H1 (cell line): ENCODE data around the gene CNBP. TPM values are rescaled to one million over a fixed set of nuclear protein-coding genes. Genes with fewer than 3 reads are reported as not detected.

Experiments used
- BACH1 ChIP-seq: IDR thresholded peaks from 2 replicates; pipeline ENCODE4 v1.6.1; 2012; ENCODE audit warnings: low read length, improper control_type of control experiment
- BCL11A ChIP-seq, 2 experiments: IDR thresholded peaks; one replicate each; pipeline ENCODE4 v1.6.1; 2011; ENCODE audit warnings: low read depth in 2 of 2, low read length in 2 of 2, mild to moderate bottlenecking in 2 of 2
- CREB1 ChIP-seq: IDR thresholded peaks from 2 replicates; pipeline ENCODE4 v1.6.1; 2012; ENCODE audit warnings: inconsistent platforms
- GTF2F1 ChIP-seq: IDR thresholded peaks from 2 replicates; pipeline ENCODE4 v1.6.1; 2012; ENCODE audit warnings: low read depth, low read length, improper control_type of control experiment, borderline replicate concordance
- JUN ChIP-seq: IDR thresholded peaks from 2 replicates; pipeline ENCODE4 v1.6.1; 2011; ENCODE audit warnings: low read depth, mild to moderate bottlenecking, improper control_type of control experiment, low read length
- MAFK ChIP-seq: IDR thresholded peaks from 2 replicates; pipeline ENCODE4 v1.6.1; 2012; ENCODE audit warnings: low read depth, mild to moderate bottlenecking, improper control_type of control experiment, low read length
- POLR2A ChIP-seq, 2 experiments: IDR thresholded peaks; 1 replicate in 1 of 2; 2 replicates in 1 of 2; pipeline ENCODE4 v1.6.1; 2011; ENCODE audit warnings: low read depth in 2 of 2, low read length in 2 of 2, mild to moderate bottlenecking in 2 of 2; ENCODE audit errors: control extremely low read depth in 1 of 2
- RFX5 ChIP-seq: IDR thresholded peaks from 2 replicates; pipeline ENCODE4 v1.6.1; 2011; ENCODE audit warnings: low read depth, low read length, improper control_type of control experiment, borderline replicate concordance
- SIRT6 ChIP-seq: IDR thresholded peaks from one replicate; pipeline ENCODE4 v1.7.1; 2012; ENCODE audit warnings: low read length, inconsistent platforms
- TAF1 ChIP-seq: IDR thresholded peaks from 2 replicates; pipeline ENCODE4 v1.6.1; 2011; ENCODE audit warnings: mild to moderate bottlenecking, low read depth, low read length
- TBP ChIP-seq: IDR thresholded peaks from 2 replicates; pipeline ENCODE4 v1.6.1; 2011; ENCODE audit warnings: low read depth, low read length, improper control_type of control experiment
- polyA plus RNA-seq, 7 experiments: library from polyadenylated mRNA; depleted of rRNA in 3 of 7; stranded (reverse) in 5 of 7; unstranded in 2 of 7; fragments of >200 nt in 5 of 7; fragments of 200-250 nt in 2 of 7; gene quantifications; 1 replicate in 5 of 7; 2 replicates in 1 of 7; 4 replicates in 1 of 7; pipeline versions ENCODE4 v1.2.1 to v1.2.3, GENCODE V29; 2011 to 2013; ENCODE audit warnings: missing spikeins in 2 of 7, mixed read lengths in 2 of 7
- total RNA-seq: library from RNA; stranded (reverse); fragmentation: NEBNext Ultra II Directional; extraction: Animal tissue kit (Norgen Biotek cat#: 25700); gene quantifications from 2 replicates; pipeline ENCODE4 v1.2.1, GENCODE V29; 2021
- TF ChIP-seq, protein P1 (sequence below): fragments of 300-600 bp; sonication (generic); IDR thresholded peaks from 2 replicates; pipeline ENCODE4 v1.7.1; 2012; ENCODE audit warnings: low read length, moderate library complexity, mild to moderate bottlenecking, inconsistent platforms; ENCODE audit not compliant: insufficient replicate concordance

The CNBP gene
- total and polyA plus RNA-seq, 2 of the 8 experiments (the other 6 are each of a cell fraction or from before 2014, with no cell fraction given), result 315 to 371 TPM

DNA sequence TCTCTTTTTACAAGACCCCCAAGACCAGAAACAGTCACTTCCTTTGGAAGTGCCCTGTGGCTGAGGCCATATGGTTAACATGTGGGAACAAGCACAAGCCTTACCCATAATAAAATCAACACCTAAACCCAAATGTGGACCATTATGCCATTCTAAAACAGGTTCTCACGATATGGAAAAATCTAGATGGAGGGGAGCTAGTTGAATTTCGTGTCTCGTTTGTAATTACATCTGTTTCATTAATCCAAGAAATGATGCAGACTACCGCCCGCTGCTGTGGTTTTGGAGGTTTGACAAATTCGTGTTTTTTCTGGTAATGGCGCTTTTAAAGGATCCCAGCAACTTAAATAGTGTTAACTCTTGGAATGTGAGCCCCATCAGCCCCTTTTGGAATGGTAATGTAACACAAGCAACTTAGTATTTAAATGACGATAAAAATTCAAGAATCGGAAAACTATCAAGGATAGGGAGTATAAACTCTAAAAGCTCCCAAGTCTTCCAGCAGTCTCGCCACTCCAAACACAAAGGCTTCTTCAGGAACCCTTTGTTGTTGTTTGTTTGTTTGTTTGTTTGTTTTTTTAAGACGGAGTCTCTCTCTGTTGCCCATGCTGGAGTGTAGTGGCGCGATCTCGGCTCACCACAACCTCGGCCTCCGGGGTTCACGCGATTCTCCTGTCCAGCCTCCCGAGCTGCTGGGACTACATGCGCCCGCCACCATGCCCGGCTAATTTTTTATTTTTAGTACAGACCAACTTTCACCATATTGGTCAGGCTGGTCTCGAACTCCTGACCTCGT lies 1.1 kb downstream of the CNBP start (continued):
- TF ChIP-seq, protein P1, sequence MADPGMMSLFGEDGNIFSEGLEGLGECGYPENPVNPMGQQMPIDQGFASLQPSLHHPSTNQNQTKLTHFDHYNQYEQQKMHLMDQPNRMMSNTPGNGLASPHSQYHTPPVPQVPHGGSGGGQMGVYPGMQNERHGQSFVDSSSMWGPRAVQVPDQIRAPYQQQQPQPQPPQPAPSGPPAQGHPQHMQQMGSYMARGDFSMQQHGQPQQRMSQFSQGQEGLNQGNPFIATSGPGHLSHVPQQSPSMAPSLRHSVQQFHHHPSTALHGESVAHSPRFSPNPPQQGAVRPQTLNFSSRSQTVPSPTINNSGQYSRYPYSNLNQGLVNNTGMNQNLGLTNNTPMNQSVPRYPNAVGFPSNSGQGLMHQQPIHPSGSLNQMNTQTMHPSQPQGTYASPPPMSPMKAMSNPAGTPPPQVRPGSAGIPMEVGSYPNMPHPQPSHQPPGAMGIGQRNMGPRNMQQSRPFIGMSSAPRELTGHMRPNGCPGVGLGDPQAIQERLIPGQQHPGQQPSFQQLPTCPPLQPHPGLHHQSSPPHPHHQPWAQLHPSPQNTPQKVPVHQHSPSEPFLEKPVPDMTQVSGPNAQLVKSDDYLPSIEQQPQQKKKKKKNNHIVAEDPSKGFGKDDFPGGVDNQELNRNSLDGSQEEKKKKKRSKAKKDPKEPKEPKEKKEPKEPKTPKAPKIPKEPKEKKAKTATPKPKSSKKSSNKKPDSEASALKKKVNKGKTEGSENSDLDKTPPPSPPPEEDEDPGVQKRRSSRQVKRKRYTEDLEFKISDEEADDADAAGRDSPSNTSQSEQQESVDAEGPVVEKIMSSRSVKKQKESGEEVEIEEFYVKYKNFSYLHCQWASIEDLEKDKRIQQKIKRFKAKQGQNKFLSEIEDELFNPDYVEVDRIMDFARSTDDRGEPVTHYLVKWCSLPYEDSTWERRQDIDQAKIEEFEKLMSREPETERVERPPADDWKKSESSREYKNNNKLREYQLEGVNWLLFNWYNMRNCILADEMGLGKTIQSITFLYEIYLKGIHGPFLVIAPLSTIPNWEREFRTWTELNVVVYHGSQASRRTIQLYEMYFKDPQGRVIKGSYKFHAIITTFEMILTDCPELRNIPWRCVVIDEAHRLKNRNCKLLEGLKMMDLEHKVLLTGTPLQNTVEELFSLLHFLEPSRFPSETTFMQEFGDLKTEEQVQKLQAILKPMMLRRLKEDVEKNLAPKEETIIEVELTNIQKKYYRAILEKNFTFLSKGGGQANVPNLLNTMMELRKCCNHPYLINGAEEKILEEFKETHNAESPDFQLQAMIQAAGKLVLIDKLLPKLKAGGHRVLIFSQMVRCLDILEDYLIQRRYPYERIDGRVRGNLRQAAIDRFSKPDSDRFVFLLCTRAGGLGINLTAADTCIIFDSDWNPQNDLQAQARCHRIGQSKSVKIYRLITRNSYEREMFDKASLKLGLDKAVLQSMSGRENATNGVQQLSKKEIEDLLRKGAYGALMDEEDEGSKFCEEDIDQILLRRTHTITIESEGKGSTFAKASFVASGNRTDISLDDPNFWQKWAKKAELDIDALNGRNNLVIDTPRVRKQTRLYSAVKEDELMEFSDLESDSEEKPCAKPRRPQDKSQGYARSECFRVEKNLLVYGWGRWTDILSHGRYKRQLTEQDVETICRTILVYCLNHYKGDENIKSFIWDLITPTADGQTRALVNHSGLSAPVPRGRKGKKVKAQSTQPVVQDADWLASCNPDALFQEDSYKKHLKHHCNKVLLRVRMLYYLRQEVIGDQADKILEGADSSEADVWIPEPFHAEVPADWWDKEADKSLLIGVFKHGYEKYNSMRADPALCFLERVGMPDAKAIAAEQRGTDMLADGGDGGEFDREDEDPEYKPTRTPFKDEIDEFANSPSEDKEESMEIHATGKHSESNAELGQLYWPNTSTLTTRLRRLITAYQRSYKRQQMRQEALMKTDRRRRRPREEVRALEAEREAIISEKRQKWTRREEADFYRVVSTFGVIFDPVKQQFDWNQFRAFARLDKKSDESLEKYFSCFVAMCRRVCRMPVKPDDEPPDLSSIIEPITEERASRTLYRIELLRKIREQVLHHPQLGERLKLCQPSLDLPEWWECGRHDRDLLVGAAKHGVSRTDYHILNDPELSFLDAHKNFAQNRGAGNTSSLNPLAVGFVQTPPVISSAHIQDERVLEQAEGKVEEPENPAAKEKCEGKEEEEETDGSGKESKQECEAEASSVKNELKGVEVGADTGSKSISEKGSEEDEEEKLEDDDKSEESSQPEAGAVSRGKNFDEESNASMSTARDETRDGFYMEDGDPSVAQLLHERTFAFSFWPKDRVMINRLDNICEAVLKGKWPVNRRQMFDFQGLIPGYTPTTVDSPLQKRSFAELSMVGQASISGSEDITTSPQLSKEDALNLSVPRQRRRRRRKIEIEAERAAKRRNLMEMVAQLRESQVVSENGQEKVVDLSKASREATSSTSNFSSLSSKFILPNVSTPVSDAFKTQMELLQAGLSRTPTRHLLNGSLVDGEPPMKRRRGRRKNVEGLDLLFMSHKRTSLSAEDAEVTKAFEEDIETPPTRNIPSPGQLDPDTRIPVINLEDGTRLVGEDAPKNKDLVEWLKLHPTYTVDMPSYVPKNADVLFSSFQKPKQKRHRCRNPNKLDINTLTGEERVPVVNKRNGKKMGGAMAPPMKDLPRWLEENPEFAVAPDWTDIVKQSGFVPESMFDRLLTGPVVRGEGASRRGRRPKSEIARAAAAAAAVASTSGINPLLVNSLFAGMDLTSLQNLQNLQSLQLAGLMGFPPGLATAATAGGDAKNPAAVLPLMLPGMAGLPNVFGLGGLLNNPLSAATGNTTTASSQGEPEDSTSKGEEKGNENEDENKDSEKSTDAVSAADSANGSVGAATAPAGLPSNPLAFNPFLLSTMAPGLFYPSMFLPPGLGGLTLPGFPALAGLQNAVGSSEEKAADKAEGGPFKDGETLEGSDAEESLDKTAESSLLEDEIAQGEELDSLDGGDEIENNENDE, result no peak
- TF ChIP-seq POLR2A (IDR thresholded peaks at IDR 0.05; ENCODE audit: control extremely low read depth in 1 of 2, low read depth in 2 of 2, low read length in 2 of 2) (peak in 1 of 2 experiments; percentile 62; a peak in 1 of 3 replicates), BCL11A (IDR thresholded peaks at IDR 0.05; ENCODE audit: low read depth in 2 of 2, low read length in 2 of 2) (no peak), RFX5 (no peak), GTF2F1 (no peak), SIRT6 (no peak), MAFK (no peak), JUN (no peak), BACH1 (no peak), TAF1 (peak; percentile 5; the same call in 1 of the 2 replicates), CREB1 (no peak), TBP (peak; percentile 34; the same call in 1 of the 2 replicates)
